Measurements from ENCODE around the gene PDE4D.

The PDE4D gene

GRCh38 chr5:59282726-59283125 lies 610.8 kb downstream of the PDE4D start:
- DNase-seq (ENCODE audit: low read depth): no peak

GRCh38 chr5:59279979-59280378 lies 613.5 kb downstream of the PDE4D start:
- DNase-seq (ENCODE audit: low read depth): no peak

- DNase-seq (ENCODE audit: low read depth): no peak
Observed at GRCh38 chr5:59276917-59277372, 616.6 kb downstream of the PDE4D start.

GRCh38 chr5:59276325-59276675 lies 617.2 kb downstream of the PDE4D start:
- DNase-seq (ENCODE audit: low read depth): no peak

- no peak for DNase-seq (ENCODE audit: low read depth)
Observed at GRCh38 chr5:59275510-59276324, 617.8 kb downstream of the PDE4D start.

- no peak for DNase-seq (ENCODE audit: low read depth)
Observed at GRCh38 chr5:59275170-59275509, 618.4 kb downstream of the PDE4D start.

GRCh38 chr5:59274106-59274636 lies 619.4 kb downstream of the PDE4D start:
- no peak for DNase-seq (ENCODE audit: low read depth)

- no peak for DNase-seq (ENCODE audit: low read depth)
Observed at GRCh38 chr5:59272809-59273427, 620.6 kb downstream of the PDE4D start.

GRCh38 chr5:59268756-59269415 lies 624.6 kb downstream of the PDE4D start:
- no peak for DNase-seq (ENCODE audit: low read depth)

- DNase-seq (ENCODE audit: low read depth): no peak
Observed at GRCh38 chr5:59267033-59267432, 626.5 kb downstream of the PDE4D start.

- DNase-seq (ENCODE audit: low read depth): no peak
Observed at GRCh38 chr5:59266410-59266809, 627.1 kb downstream of the PDE4D start.

GRCh38 chr5:59264639-59265245 lies 628.8 kb downstream of the PDE4D start:
- DNase-seq (ENCODE audit: low read depth): no peak

- DNase-seq (ENCODE audit: low read depth): no peak
Observed at GRCh38 chr5:59264013-59264412, 629.5 kb downstream of the PDE4D start.

GRCh38 chr5:59261969-59262368 lies 631.6 kb downstream of the PDE4D start:
- no peak for DNase-seq (ENCODE audit: low read depth)

- DNase-seq (ENCODE audit: low read depth): no peak
Observed at GRCh38 chr5:59260973-59261372, 632.6 kb downstream of the PDE4D start.

GRCh38 chr5:59260200-59260599 lies 633.3 kb downstream of the PDE4D start:
- no peak for DNase-seq (ENCODE audit: low read depth)

GRCh38 chr5:59259237-59259636 lies 634.3 kb downstream of the PDE4D start:
- DNase-seq (ENCODE audit: low read depth): no peak

- no peak for DNase-seq (ENCODE audit: low read depth)
Observed at GRCh38 chr5:59257488-59258400, 635.8 kb downstream of the PDE4D start.

- no peak for DNase-seq (ENCODE audit: low read depth)
Observed at GRCh38 chr5:59256331-59256730, 637.2 kb downstream of the PDE4D start.

GRCh38 chr5:59254055-59254687 lies 639.4 kb downstream of the PDE4D start:
- no peak for DNase-seq (ENCODE audit: low read depth)

GRCh38 chr5:59253625-59254024 lies 639.9 kb downstream of the PDE4D start:
- DNase-seq (ENCODE audit: low read depth): no peak
